Urinary bladder (tissue), 4 donors: ENCODE measurements around the gene OPA1. TPM values are rescaled to one million over a fixed set of nuclear protein-coding genes. Genes with fewer than 3 reads are reported as not detected.

ENCODE experiments used
- DNase-seq: peaks from one replicate; pipeline ENCODE4 v3.0.0-alpha.2; 2015; ENCODE audit errors: extremely low spot score
- H3K27ac ChIP-seq: one replicate; pipeline ENCODE4 v1.5.1; 2013; ENCODE audit warnings: low read depth, mild to moderate bottlenecking, moderate library complexity
- H3K36me3 ChIP-seq: one replicate; pipeline ENCODE4 v1.6.1; 2013; ENCODE audit warnings: mild to moderate bottlenecking, moderate library complexity; ENCODE audit not compliant: insufficient read depth
- H3K4me1 ChIP-seq: one replicate; pipeline ENCODE4 v1.6.1; 2013; ENCODE audit warnings: mild to moderate bottlenecking, moderate library complexity; ENCODE audit not compliant: insufficient read depth
- H3K4me3 ChIP-seq: one replicate; pipeline ENCODE4 v1.5.1; 2013; ENCODE audit warnings: low read depth, low read length
- WGBS: extraction: QIAGEN DNeasy Blood & Tissue Kit; methylation state at CpG from one replicate; pipeline ENCODE4 v1.1.7; 2013; 5-methylcytosine and 5-hydroxymethylcytosine counted together
- polyA plus RNA-seq: library from polyadenylated mRNA; stranded (reverse); fragments of 200-250 nt; gene quantifications from one replicate; pipeline ENCODE4 v1.2.3, GENCODE V29; 2013
- total RNA-seq: library from RNA; depleted of rRNA; stranded (reverse); fragments of >200 nt; gene quantifications from one replicate; pipeline ENCODE4 v1.2.3, GENCODE V29; 2014
- donor health status: healthy with polysubstance abuse.
- donor health status: healthy.

The OPA1 gene
- total and polyA plus RNA-seq, 2 donors, result 26.0 to 106 TPM

GRCh38 chr3:193711523-193711963 is 118.5 kb downstream of the OPA1 start:
- no peak for DNase-seq
- WGBS, result 56% methylated on average over 9 of the region's 9 CpGs
- H3K4me3 ChIP-seq, result no peak overlapping the region
- no peaks in the 10 kb centered on the region for H3K4me1 ChIP-seq
- H3K27ac ChIP-seq, result no peak overlapping the region
- H3K36me3 ChIP-seq, result no peaks in the 10 kb centered on the region

GRCh38 chr3:193711964-193712598 is 119.1 kb downstream of the OPA1 start:
- Histone ChIP-seq H3K27ac (no peak overlapping the region), H3K36me3 (no peaks in the 10 kb centered on the region)
- DNase-seq, result peak; percentile 37

GRCh38 chr3:193712938-193713337 is 119.9 kb downstream of the OPA1 start:
- Histone ChIP-seq H3K36me3 (no peaks in the 10 kb centered on the region), H3K27ac (no peak overlapping the region), H3K4me1 (no peaks in the 10 kb centered on the region), H3K4me3 (no peak overlapping the region)
- no peak for DNase-seq
- WGBS, result 96% methylated on average over 5 of the region's 5 CpGs

More at GRCh38 chr3:193711964-193712598, 119.1 kb downstream of the OPA1 start:
- 84% methylated on average over 19 of the region's 19 CpGs for WGBS
- no peaks in the 10 kb centered on the region for H3K4me1 ChIP-seq
- no peak overlapping the region for H3K4me3 ChIP-seq

GRCh38 chr3:193714523-193715137 is 121.6 kb downstream of the OPA1 start:
- H3K27ac ChIP-seq, result no peak overlapping the region
- no peaks in the 10 kb centered on the region for H3K4me1 ChIP-seq
- 83% methylated on average over 4 of the region's 4 CpGs for WGBS
- DNase-seq, result no peak
- H3K36me3 ChIP-seq, result no peaks in the 10 kb centered on the region
- no peak overlapping the region for H3K4me3 ChIP-seq

- WGBS, result 57% methylated on average over 4 of the region's 4 CpGs
- no peaks in the 10 kb centered on the region for H3K4me1 ChIP-seq
- H3K36me3 ChIP-seq, result no peaks in the 10 kb centered on the region
- no peak overlapping the region for H3K4me3 ChIP-seq
- DNase-seq, result no peak
- H3K27ac ChIP-seq, result no peak overlapping the region
These were observed 123.1 kb downstream of the OPA1 start for GRCh38 chr3:193716150-193716549.

- Histone ChIP-seq H3K4me1 (no peaks in the 10 kb centered on the region), H3K27ac (no peak overlapping the region), H3K36me3 (no peaks in the 10 kb centered on the region), H3K4me3 (no peak overlapping the region)
- no peak for DNase-seq
- WGBS, result 92% methylated on average over 7 of the region's 7 CpGs
These were observed 126.7 kb downstream of the OPA1 start for GRCh38 chr3:193719735-193720134.

- Histone ChIP-seq H3K4me1 (no peaks in the 10 kb centered on the region), H3K4me3 (no peak overlapping the region), H3K36me3 (no peaks in the 10 kb centered on the region), H3K27ac (no peak overlapping the region)
- DNase-seq, result no peak
- 96% methylated on average over 3 of the region's 3 CpGs for WGBS
These were observed 127.2 kb downstream of the OPA1 start for GRCh38 chr3:193720169-193720568.

GRCh38 chr3:193722566-193722965 is 129.6 kb downstream of the OPA1 start:
- WGBS, result 87% methylated on average over 3 of the region's 3 CpGs
- no peak for DNase-seq
- Histone ChIP-seq H3K36me3 (no peaks in the 10 kb centered on the region), H3K4me1 (no peaks in the 10 kb centered on the region), H3K4me3 (no peak overlapping the region), H3K27ac (no peak overlapping the region)

- 69% methylated on average over 6 of the region's 6 CpGs for WGBS
- no peaks in the 10 kb centered on the region for H3K36me3 ChIP-seq
- no peak overlapping the region for H3K27ac ChIP-seq
- H3K4me3 ChIP-seq, result no peak overlapping the region
- no peak for DNase-seq
- H3K4me1 ChIP-seq, result no peaks in the 10 kb centered on the region
These were observed 134.1 kb downstream of the OPA1 start for GRCh38 chr3:193727089-193727488.

- Histone ChIP-seq H3K4me1 (no peaks in the 10 kb centered on the region), H3K27ac (no peak overlapping the region), H3K4me3 (no peak overlapping the region), H3K36me3 (no peaks in the 10 kb centered on the region)
- 91% methylated on average over 7 of the region's 7 CpGs for WGBS
- DNase-seq, result no peak
These were observed 135.6 kb downstream of the OPA1 start for GRCh38 chr3:193728429-193729087.

- DNase-seq, result no peak
- Histone ChIP-seq H3K27ac (no peak overlapping the region), H3K4me1 (no peaks in the 10 kb centered on the region), H3K36me3 (no peaks in the 10 kb centered on the region), H3K4me3 (no peak overlapping the region)
- WGBS, result 83% methylated on average over 6 of the region's 6 CpGs
These were observed 136.1 kb downstream of the OPA1 start for GRCh38 chr3:193729088-193729465.

- no peak overlapping the region for H3K4me3 ChIP-seq
- H3K4me1 ChIP-seq, result no peaks in the 10 kb centered on the region
- DNase-seq, result no peak
- no peaks in the 10 kb centered on the region for H3K36me3 ChIP-seq
- H3K27ac ChIP-seq, result no peak overlapping the region
These were observed 136.6 kb downstream of the OPA1 start for GRCh38 chr3:193729601-193730000.

GRCh38 chr3:193730511-193730910 is 137.5 kb downstream of the OPA1 start:
- Histone ChIP-seq H3K27ac (no peak overlapping the region), H3K36me3 (no peaks in the 10 kb centered on the region), H3K4me1 (no peaks in the 10 kb centered on the region), H3K4me3 (no peak overlapping the region)
- no peak for DNase-seq
- WGBS, result 58% methylated on average over 8 of the region's 8 CpGs

- no peak overlapping the region for H3K27ac ChIP-seq
- H3K4me3 ChIP-seq, result no peak overlapping the region
- 73% methylated on average over 14 of the region's 14 CpGs for WGBS
- no peak for DNase-seq
- H3K36me3 ChIP-seq, result no peaks in the 10 kb centered on the region
- no peaks in the 10 kb centered on the region for H3K4me1 ChIP-seq
These were observed 138.0 kb downstream of the OPA1 start for GRCh38 chr3:193730976-193731375.
